Hindlimb muscle (tissue), 1 donor: Measurements from ENCODE around the gene MAP3K13. TPM values are rescaled to one million over a fixed set of nuclear protein-coding genes. Genes with fewer than 3 reads are reported as not detected.
A peak's percentile ranks its signal among the peaks of the same experiment; 100 is the strongest.

ENCODE experiments used
- DNase-seq: peaks from one replicate; pipeline ENCODE4 v3.0.0-alpha.2; 2013
- polyA plus RNA-seq: library from polyadenylated mRNA; unstranded; fragments of 120-200 nt; gene quantifications from one replicate; pipeline ENCODE4 v1.2.1, GENCODE V29; 2013; ENCODE audit not compliant: insufficient read length

MAP3K13 gene
- polyA plus RNA-seq, result 14.0 TPM

- peak; percentile 90 for DNase-seq
Measured at GRCh38 chr3:185362850-185363661, at the start of gene MAP3K13. Gene MAP3K13, plus strand, starts transcription at chr3:185363136. Its CDS starts 65,446 bp downstream, at chr3:185428582.

- no peak for DNase-seq
Measured at GRCh38 chr3:185313693-185314246, 49.2 kb upstream of the MAP3K13 start.

GRCh38 chr3:185316740-185317412 is 46.1 kb upstream of the MAP3K13 start:
- no peak for DNase-seq

- DNase-seq, result no peak
Measured at GRCh38 chr3:185317674-185318073, 45.3 kb upstream of the MAP3K13 start.

- DNase-seq, result no peak
Measured at GRCh38 chr3:185318141-185318540, 44.8 kb upstream of the MAP3K13 start.

GRCh38 chr3:185319801-185320200 is 43.1 kb upstream of the MAP3K13 start:
- DNase-seq, result no peak

- DNase-seq, result no peak
Measured at GRCh38 chr3:185320949-185321348, 42.0 kb upstream of the MAP3K13 start.

GRCh38 chr3:185322101-185322719 is 40.7 kb upstream of the MAP3K13 start:
- DNase-seq, result no peak

- no peak for DNase-seq
Measured at GRCh38 chr3:185325946-185326791, 36.8 kb upstream of the MAP3K13 start.

GRCh38 chr3:185327062-185327461 is 35.9 kb upstream of the MAP3K13 start:
- no peak for DNase-seq

- DNase-seq, result no peak
Measured at GRCh38 chr3:185328324-185329004, 34.5 kb upstream of the MAP3K13 start.

- no peak for DNase-seq
Measured at GRCh38 chr3:185330238-185330637, 32.7 kb upstream of the MAP3K13 start.

- no peak for DNase-seq
Measured at GRCh38 chr3:185330644-185331043, 32.3 kb upstream of the MAP3K13 start.

GRCh38 chr3:185332026-185332735 is 30.8 kb upstream of the MAP3K13 start:
- DNase-seq, result no peak

GRCh38 chr3:185335799-185336198 is 27.1 kb upstream of the MAP3K13 start:
- DNase-seq, result no peak

- no peak for DNase-seq
Measured at GRCh38 chr3:185337231-185337816, 25.6 kb upstream of the MAP3K13 start.

- no peak for DNase-seq
Measured at GRCh38 chr3:185339945-185340344, 23.0 kb upstream of the MAP3K13 start.

GRCh38 chr3:185340751-185341150 is 22.2 kb upstream of the MAP3K13 start:
- no peak for DNase-seq

GRCh38 chr3:185341616-185342458 is 21.1 kb upstream of the MAP3K13 start:
- DNase-seq, result no peak
